ENCODE measurements around the gene SLC12A7.
"Not testable (repeated sequence)": the region's sequence is repeated elsewhere in the genome, so short reads cannot be mapped to it uniquely, and the experiment has no call there.

SLC12A7 gene

DNA sequence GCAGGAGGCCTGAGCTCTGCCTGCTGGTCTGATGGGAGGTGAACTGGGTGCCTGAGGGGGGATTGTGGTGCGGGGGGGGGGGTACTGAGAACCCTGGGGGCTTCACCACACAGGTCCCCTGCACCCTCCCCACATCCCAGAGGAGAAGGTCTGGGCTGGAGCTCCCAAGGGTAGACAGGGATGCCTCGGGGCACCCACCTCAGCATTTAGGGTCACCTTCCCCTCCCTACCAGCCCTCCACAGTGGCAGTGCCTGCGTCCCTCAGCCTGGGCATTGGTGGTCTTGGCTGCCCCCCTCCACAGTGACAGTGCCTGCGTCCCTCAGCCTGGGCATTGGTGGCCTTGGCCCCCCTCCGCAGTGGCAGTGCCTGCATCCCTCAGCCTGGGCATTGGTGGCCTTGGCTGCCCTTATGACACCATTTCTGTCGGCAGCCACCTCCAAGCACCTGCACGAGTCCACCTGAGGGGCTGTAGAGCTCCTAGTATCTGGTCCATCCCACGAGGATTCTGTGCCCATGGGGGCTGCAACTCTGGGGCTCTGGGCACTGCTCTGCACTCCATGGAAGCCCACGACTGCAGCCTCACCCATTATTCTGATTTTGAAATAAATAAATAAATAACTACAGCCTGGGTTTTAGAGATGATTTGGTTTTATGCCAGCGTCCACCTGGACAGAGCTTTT, 81.8 kb downstream of the SLC12A7 start:
- TF ChIP-seq, protein P1, sequence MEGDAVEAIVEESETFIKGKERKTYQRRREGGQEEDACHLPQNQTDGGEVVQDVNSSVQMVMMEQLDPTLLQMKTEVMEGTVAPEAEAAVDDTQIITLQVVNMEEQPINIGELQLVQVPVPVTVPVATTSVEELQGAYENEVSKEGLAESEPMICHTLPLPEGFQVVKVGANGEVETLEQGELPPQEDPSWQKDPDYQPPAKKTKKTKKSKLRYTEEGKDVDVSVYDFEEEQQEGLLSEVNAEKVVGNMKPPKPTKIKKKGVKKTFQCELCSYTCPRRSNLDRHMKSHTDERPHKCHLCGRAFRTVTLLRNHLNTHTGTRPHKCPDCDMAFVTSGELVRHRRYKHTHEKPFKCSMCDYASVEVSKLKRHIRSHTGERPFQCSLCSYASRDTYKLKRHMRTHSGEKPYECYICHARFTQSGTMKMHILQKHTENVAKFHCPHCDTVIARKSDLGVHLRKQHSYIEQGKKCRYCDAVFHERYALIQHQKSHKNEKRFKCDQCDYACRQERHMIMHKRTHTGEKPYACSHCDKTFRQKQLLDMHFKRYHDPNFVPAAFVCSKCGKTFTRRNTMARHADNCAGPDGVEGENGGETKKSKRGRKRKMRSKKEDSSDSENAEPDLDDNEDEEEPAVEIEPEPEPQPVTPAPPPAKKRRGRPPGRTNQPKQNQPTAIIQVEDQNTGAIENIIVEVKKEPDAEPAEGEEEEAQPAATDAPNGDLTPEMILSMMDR (IDR thresholded peaks at IDR 0.05; ENCODE audit: low read depth, low read length): no peak
- no peak overlapping the region for H3K4me3 ChIP-seq (ENCODE audit: low read depth, low read length)

DNA sequence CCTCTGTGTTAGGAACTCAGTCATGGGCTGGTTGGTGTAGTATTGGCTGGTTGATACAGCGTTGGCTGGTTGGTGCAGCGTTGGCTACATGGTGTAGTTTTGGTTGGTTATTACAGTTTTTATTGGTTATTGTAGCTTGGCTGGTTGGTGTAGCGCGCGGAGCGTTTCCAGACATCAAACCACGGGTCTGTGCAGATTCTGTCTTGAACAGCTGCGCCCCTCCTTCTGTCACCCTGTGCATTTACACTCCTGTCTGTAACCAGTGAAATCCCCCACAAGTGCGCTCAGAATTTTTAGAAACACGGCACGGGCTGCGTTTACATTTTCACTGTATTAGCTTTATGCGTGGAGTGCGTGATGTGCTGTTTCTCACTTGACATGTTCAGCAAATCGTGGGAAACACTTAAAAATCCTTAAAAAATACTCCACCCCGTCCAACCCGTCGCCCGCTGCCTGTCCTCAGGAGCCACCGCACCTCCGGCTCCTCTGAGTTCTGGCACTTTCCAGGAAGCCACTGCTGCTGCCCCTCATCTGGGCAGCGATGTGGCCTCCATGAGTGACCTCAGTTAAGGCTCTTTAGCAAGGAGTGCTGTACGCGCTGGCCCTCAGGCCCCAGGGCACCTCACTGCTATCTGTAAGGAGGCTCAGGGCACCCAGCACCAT, 82.5 kb downstream of the SLC12A7 start:
- TF ChIP-seq, protein P1 (IDR thresholded peaks at IDR 0.05; ENCODE audit: low read depth, low read length): no peak
- no peak overlapping the region for H3K4me3 ChIP-seq (ENCODE audit: low read depth, low read length)

DNA sequence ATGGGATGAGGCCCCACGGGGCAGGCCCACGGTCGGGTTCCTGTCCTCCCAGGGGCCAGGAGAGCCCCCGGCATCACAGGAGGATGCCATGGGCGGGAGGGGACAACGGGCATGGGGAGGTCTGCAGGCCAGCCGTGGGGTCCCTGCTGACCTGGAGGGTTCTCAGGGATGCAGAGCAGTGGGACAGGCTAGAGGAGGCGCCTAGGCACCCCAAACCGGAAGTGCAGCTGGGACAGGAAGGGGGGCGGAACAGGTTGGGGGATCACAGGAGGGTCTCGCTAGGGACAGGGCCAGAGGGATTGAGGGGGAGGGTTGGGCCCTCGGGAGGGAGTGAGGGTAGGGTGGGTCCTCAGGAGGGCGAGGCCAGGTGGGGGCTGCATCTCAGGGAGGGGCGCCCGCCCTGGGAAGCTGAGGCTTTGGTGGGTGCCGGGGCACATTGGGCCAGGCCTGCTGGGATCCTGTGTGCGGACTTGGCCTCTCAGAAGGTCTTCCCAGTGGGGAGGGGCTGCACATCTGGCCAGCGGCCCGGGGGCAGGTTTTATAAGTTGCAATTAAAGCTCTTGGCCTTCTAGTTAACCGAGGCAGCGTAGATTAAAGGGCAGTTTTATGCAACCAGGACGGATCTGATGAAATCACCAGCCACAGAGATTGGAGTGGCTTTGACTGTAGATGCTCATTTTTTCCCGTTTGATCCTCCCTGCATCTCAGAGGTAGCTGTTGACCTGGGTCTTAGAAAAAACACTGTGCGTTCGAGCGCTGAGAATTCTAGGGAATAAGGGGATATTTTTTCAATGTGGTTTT, 83.2 kb downstream of the SLC12A7 start:
- TF ChIP-seq, protein P1 (IDR thresholded peaks at IDR 0.05; ENCODE audit: low read depth, low read length): no peak
- H3K4me3 ChIP-seq (ENCODE audit: low read depth, low read length): no peak overlapping the region

DNA sequence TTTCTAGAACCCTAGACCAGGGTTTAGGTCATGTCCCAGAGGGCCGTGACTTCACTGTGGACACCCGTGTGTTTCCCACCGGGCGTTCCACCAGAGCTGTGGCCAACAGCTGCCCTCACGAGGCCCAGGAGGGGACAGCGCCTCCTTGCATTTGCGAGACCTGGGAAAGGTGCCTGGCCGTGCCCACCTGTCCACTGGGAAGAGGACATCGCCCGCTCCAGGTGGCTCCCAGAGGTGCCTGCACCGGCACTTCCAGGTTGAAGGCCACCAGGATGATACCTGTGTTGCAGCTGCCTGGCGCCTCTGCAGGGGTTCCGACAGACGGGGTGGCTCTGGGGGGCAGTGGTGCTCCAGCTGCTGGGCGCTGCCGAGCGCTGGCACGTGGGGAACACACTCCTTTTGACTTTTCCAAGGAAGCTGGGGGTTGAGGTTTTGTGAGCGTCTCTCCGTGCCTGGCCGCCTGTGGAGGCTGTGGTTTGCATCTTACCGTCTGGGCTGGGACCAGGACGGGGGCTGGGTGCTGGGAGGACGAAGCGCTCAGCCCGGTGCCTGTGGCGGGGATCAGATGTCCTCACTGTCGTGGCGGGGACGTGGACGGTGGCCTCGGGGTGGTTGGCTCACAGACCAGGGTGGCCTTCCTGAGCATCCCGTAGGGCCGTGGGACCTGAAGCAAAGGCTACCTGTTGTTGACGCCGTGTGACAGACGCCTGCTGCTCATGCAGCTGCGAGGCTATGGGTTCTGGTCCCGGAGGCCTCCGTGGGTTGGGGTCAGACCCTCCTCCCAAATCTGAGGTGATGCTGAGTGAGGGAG, 84.0 kb downstream of the SLC12A7 start:
- TF ChIP-seq, protein P1 (IDR thresholded peaks at IDR 0.05; ENCODE audit: low read depth, low read length): no peak
- H3K4me3 ChIP-seq (ENCODE audit: low read depth, low read length): no peak overlapping the region

DNA sequence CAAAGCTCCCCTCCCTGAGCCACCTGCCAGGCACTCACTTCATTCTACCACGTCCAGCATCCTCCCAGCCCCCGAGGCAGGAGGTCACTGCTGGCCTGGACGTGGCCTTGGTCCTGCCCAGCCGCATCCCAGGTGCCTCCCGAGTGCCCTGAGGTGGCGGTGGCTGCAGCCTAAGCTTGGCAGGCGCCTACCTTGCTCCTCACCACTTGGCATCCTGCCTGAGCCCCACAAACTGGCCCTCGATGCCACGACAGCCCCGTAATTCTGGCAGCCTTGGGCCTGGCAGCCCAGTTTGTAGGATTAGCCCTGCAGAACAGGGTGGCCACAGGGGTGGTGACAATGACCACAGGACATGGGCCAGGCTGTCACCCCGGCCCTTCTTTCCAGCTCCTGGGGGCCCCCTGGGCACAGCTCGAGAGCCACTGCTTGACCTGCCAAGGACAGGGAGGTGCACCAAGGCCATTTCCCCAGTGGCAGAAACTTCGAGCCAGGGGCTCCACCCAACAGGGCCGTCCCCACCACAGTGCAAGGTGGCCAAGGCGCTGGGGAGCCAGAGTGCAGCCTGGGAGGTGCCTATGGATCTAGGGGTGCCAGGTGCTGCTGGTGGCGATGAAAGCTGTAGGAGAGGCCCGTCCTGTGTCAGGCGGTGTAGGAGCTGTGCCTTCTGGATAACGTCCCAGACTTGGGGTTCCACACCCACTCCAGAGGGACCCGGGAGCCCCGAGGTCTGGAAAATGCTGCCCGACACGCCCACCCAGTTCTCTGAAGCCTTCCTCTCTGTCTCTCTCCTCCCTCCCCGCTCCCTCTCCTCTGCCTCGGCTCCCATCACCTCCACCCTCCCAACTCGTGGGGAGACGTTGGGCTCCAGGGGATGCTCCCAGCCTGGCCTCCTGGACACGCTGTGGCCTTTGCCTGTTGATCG, 84.9 kb downstream of the SLC12A7 start:
- TF ChIP-seq, protein P1 (IDR thresholded peaks at IDR 0.05; ENCODE audit: low read depth, low read length): no peak
- no peak overlapping the region for H3K4me3 ChIP-seq (ENCODE audit: low read depth, low read length)

DNA sequence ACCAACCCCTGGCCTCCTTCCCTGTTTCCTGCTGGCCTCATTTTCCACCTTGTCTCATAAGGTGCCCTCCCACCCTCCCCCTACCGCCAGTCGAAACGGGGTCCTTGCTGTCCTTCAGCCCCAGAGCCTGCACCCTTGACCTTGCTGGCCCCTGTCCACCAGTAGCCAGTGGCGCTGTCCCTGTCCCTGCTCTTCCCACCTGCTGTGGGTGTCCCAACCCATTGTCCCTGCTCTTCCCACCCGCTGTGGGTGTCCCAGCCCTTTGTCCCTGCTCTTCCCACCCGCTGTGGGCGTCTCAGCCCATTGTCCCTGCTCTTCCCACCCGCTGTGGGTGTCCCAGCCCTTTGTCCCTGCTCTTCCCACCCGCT, 89.9 kb downstream of the SLC12A7 start:
- not testable (repeated sequence) for H3K4me3 ChIP-seq (ENCODE audit: low read depth, low read length)
